ENCODE results near the gene RPS14. TPM values are rescaled to one million over a fixed set of nuclear protein-coding genes. Genes with fewer than 3 reads are reported as not detected.

RPS14 gene
- polyA plus RNA-seq, 1 donor from 2014 or later: 7,694 TPM

DNA sequence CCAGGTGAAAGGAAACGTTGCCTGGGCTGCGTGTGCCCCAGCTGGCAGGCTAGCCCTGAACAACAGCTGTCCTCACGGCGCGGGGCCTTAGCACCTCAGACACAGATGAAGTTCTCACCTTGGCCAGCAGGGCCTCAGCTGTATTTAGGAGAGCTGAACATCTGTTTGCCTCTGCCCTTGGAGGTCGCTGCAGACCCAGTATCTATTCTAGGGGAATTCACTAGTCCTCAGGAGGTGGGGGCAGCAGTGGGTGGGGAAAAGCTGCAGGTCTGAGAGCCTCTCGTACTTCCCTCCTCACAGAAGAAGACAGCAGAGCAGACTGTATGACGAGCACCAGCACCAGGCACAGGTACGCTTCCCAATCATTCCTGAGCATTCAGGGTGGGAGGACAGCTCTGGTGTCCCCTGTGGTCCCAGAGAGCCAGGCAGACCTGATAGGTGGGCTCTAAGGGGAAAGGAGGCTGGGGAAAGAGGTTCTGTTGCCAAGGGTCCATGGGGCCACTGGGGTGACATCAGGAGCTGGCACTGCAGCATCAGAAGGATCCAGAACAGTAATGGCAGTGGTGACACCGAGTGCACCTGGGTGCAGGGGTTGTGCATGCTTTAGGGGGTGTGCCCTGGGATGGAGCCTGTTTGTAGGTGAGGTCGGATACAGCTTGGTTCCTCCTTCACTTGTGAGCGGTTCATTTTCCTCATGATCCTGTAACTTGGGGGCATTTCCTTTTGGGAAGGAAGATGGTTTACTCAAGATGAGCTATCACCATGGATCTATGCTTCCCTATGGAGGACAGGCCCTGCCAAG, 50.6 kb downstream of the RPS14 start:
- Mint-ChIP-seq H3K36me3 (peaks cover 8% of the 10 kb centered on the region), H3K9me3 (no peaks in the 10 kb centered on the region), H3K27me3 (no peaks in the 10 kb centered on the region), H3K27ac (peak overlapping the region; percentile 93 to 100 (median 97)), H3K4me1 (peaks cover 27 to 37% (median 34%) of the 10 kb centered on the region in 3 donors), H3K4me3 (peak overlapping the region; percentile 9 to 97 (median 43))

DNA sequence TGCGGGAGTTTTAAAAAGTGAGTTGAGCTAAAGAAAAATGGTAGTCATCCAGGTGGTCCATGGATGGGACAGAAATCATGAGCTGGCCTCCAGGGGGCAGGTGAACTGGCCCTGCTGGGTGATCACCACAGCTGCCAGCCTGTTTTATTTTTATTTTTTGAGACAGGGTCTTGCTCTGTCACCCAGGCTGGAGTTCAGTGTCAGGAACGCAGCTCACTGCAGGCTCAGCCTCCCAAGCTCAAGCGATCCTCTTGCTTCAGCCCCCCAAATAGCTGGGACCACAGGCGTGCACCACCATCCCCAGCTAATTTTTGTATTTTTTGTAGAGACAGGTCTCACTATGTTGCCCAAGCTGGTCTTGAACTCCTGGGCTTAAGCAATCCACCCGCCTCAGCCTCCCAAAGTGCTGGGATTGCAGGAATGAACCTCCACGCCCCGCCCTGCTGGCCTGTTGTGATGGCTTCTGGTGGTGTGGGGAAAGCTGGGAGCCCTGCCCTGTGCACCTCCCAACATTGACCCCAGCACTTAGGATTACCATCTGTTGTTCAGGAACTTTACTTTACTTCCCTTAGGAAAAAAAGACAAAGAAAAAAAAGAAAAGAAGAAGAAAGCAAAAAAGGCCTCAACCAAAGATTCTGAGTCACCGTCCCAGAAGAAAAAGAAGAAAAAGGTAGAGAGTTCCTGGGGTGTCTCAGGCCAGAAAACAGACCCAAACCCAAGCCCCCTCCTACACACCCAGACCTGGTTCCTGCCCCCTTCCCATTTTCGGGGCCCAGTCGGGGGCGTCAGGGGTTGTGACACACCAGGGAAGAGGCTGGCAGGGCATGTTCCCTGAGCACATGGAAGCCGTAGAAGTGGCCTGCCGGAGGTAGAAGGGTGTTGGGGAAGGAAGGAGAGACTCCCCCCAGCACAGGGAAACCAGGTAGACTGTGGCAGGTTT, 51.5 kb downstream of the RPS14 start:
- peak overlapping the region in 3 of 4 donors; percentile 52 to 97 (median 57) for H3K4me3 Mint-ChIP-seq
- H3K27ac Mint-ChIP-seq: peak overlapping the region; percentile 93 to 100 (median 97)
- no peaks in the 10 kb centered on the region for H3K27me3 Mint-ChIP-seq
- no peaks in the 10 kb centered on the region for H3K9me3 Mint-ChIP-seq
- H3K4me1 Mint-ChIP-seq: peaks cover 24 to 35% (median 31%) of the 10 kb centered on the region in 3 donors
- peaks cover 8% of the 10 kb centered on the region for H3K36me3 Mint-ChIP-seq

DNA sequence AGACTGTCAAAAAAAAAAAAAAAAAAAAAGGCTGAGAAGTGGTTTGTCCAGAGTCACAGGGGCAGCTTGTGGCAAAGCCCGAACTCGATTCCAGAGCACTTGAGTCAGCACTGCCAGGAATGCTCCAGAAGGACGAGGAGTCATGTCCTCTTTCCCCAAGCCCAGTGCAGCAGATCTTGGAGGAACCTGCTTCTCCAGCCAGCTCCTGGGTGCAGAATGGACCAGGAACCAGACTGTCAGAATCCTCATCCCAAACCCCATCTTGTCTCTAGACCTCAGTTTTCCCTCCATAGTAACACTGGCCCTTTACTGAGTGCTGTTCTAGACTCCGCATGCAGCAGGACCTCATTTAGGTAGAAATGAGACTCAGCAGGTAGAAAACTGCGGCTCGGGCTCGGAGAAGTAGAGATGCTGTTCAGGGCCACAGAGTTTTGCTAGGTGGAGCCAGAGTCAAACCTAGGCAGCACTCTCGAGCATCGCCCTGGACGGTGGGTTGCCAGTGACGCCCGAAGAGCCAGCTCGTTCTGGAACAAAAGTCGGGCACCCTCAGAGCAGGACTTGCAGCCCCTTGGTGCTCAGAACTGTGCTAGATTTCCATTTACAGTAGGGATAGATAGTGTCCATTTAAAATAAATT, 52.3 kb downstream of the RPS14 start:
- peaks cover 21 to 29% (median 24%) of the 10 kb centered on the region in 3 donors for H3K4me1 Mint-ChIP-seq
- H3K36me3 Mint-ChIP-seq: peaks cover 3% of the 10 kb centered on the region
- peak overlapping the region; percentile 93 to 100 (median 97) for H3K27ac Mint-ChIP-seq
- peak overlapping the region in 3 of 4 donors; percentile 30 to 97 (median 39) for H3K4me3 Mint-ChIP-seq
- H3K9me3 Mint-ChIP-seq: no peaks in the 10 kb centered on the region
- H3K27me3 Mint-ChIP-seq: no peaks in the 10 kb centered on the region

DNA sequence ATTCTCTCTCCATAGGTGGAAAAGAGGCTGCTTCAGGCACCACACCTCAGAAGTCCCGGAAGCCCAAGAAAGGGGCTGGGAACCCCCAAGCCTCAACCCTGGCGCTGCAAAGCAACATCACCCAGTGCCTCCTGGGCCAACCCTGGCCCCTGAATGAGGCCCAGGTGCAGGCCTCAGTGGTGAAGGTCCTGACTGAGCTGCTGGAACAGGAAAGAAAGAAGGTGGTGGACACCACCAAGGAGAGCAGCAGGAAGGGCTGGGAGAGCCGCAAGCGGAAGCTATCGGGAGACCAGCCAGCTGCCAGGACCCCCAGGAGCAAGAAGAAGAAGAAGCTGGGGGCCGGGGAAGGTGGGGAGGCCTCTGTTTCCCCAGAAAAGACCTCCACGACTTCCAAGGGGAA, 53.3 kb downstream of the RPS14 start:
- peak overlapping the region; percentile 93 to 100 (median 97) for H3K27ac Mint-ChIP-seq
- H3K27me3 Mint-ChIP-seq: no peaks in the 10 kb centered on the region
- H3K4me1 Mint-ChIP-seq: peaks cover 15 to 26% (median 19%) of the 10 kb centered on the region in 3 donors
- H3K36me3 Mint-ChIP-seq: peaks cover 2% of the 10 kb centered on the region
- H3K4me3 Mint-ChIP-seq: peak overlapping the region in 3 of 4 donors; percentile 21 to 97 (median 28)
- no peaks in the 10 kb centered on the region for H3K9me3 Mint-ChIP-seq

DNA sequence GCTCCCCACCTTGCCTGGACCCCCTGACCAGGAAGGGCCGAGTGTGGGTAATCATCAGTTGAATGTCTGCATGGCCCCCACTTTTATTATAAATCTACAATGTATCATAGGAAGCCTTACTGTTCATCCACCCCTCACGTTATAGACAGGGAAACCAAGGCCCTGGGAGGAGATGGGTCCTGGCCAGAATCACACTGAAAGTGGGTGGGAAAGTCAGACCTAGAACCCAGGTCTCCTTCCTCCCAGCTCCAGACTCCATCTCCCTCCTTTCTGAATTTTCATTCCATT, 53.9 kb downstream of the RPS14 start:
- Mint-ChIP-seq H3K4me3 (peak overlapping the region in 1 of 4 donors; percentile 97), H3K27me3 (no peaks in the 10 kb centered on the region), H3K27ac (peak overlapping the region; percentile 79 to 100 (median 93)), H3K9me3 (no peaks in the 10 kb centered on the region), H3K4me1 (peaks cover 11 to 22% (median 16%) of the 10 kb centered on the region in 3 donors), H3K36me3 (no peaks in the 10 kb centered on the region)

DNA sequence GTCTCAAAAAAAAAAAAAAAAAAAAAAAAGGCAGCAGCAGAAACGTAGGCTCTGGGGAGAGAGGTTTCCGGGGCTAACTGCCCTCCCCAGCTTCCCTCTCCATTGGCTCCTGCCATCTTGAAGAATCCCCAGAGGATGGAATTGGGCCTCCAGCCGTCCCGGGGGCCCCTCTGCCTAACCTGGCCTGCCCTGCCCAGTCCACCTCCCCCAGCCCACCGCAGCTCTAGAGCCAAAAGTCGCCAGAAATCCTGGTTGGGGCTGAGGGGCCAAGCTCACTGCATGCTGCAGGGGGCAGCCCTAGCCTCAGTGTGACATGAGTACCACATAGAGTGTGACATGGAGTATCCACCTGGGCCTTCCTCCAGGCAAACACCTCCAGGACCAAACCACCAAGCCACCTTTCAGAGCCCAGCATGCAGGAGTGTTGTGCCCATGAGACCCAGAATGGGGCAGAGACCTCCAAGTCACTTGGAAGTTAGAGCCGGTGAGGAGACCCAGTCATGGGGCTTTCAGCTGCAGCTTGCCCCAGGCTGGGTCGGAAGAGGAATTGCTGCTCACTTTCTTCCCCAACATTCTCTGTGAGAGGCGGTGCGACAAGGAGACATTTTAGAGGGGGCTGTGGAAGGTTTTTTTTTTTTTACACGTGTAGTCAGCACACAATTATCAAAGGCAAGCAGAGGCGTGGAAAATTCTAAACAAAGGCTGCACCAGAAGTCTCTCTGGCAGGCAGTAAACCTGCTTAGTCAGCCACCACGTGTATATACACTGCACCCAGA, 54.4 kb downstream of the RPS14 start:
- peak overlapping the region in 2 of 4 donors; percentile 65 to 97 for H3K4me3 Mint-ChIP-seq
- H3K4me1 Mint-ChIP-seq: peaks cover 6 to 17% (median 11%) of the 10 kb centered on the region in 3 donors
- no peaks in the 10 kb centered on the region for H3K27me3 Mint-ChIP-seq
- H3K9me3 Mint-ChIP-seq: no peaks in the 10 kb centered on the region
- peak overlapping the region; percentile 14 to 100 (median 93) for H3K27ac Mint-ChIP-seq
- no peaks in the 10 kb centered on the region for H3K36me3 Mint-ChIP-seq

DNA sequence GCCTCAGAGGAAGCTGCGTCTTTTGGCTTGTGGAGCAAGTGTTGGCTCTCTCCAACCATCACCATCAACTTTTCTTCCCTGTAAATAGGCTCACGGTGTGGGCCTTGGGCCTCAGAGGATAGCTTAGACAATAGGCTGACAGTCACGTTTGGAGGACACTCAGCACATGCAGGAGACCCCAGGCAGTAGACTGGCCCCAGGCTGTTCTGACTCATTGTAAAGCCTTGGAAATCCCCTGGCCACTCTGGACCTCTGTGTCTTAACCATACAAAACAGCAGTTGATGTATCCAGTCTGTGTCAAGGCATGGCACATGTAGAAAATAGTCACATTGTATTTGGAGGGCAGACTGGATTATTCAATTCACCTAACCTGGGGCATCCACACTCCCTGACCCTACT, 55.4 kb downstream of the RPS14 start:
- Mint-ChIP-seq H3K4me1 (peaks cover 6 to 15% (median 6%) of the 10 kb centered on the region in 3 donors), H3K27ac (peak overlapping the region in 2 of 3 donors; percentile 78 to 100), H3K4me3 (peak overlapping the region in 1 of 4 donors; percentile 97), H3K27me3 (no peaks in the 10 kb centered on the region), H3K36me3 (peaks cover 2% of the 10 kb centered on the region), H3K9me3 (no peaks in the 10 kb centered on the region)

DNA sequence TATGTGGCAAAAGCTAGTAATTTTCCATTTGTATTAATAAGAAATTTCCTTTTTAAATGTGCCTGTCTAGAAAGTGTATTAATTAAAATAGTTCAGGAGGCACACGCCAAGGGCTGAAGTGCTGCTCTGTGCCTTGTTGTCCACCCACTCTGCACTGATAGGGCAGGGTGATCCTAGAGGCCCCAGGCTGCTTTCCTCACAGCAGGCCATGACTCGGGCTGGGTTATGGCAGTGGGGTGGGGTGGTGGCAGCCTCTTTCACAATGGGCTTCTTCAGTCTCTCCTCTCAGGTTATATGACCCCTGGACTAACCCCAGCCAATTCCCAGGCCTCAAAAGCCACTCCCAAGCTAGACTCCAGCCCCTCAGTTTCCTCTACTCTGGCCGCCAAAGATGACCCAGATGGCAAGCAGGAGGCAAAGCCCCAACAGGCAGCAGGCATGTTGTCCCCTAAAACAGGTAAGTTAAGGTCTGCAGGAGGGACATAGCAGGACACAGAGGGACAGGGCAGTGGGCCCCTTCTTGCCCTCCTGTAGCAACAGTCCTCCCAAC, 56.4 kb downstream of the RPS14 start:
- peak overlapping the region; percentile 59 to 100 (median 85) for H3K27ac Mint-ChIP-seq
- peaks cover 2% of the 10 kb centered on the region for H3K36me3 Mint-ChIP-seq
- no peaks in the 10 kb centered on the region for H3K27me3 Mint-ChIP-seq
- no peaks in the 10 kb centered on the region for H3K9me3 Mint-ChIP-seq
- H3K4me3 Mint-ChIP-seq: peak overlapping the region in 1 of 4 donors; percentile 33
- peaks cover 0 to 9% (median 2%) of the 10 kb centered on the region in 3 donors for H3K4me1 Mint-ChIP-seq

DNA sequence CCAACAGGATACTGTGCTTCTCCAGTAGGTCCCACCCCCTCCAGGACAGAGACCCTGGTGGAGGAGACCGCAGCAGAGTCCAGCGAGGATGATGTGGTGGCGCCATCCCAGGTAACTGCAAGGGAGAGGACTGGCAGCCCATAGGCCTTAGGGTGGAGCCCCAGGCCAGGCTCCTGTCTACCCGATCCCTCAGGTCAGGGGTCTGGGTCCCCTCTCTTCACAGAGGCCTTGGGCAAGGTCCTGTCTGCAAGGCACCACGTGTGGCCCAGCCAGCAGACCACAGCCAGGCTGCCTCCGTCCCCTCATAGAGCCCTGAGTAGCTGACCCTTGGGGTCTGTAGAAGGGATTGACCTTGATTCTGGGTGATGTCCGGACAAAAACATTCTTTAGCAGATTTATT, 56.9 kb downstream of the RPS14 start:
- Mint-ChIP-seq H3K27me3 (no peaks in the 10 kb centered on the region), H3K36me3 (peaks cover 2% of the 10 kb centered on the region), H3K9me3 (no peaks in the 10 kb centered on the region), H3K27ac (peak overlapping the region; percentile 63 to 100 (median 85)), H3K4me3 (peak overlapping the region in 1 of 4 donors; percentile 80), H3K4me1 (peaks cover 0 to 9% (median 2%) of the 10 kb centered on the region in 3 donors)

Other genes with a start within 250 kb of the RPS14 start
- not detected for gene CAMK2A, start 160.0 kb downstream of the RPS14 start, polyA plus RNA-seq
- gene ARSI, start 146.8 kb downstream of the RPS14 start, polyA plus RNA-seq: not detected
- 26.4 TPM for gene TCOF1, start 92.0 kb downstream of the RPS14 start, polyA plus RNA-seq
- gene CD74, start 36.8 kb downstream of the RPS14 start, polyA plus RNA-seq: 29,718 TPM
- 3.1 TPM for gene NDST1, start 58.4 kb upstream of the RPS14 start, polyA plus RNA-seq
- 4.8 TPM for gene SYNPO, start 190.9 kb upstream of the RPS14 start, polyA plus RNA-seq
- gene MYOZ3, start 211.5 kb upstream of the RPS14 start, polyA plus RNA-seq: not detected